Measurements from ENCODE around the gene CDCA7L. TPM values are rescaled to one million over a fixed set of nuclear protein-coding genes. Genes with fewer than 3 reads are reported as not detected.

The CDCA7L gene
- total and polyA plus RNA-seq, 11 donors, result 15.6 to 53.4 (median 34.6) TPM

DNA sequence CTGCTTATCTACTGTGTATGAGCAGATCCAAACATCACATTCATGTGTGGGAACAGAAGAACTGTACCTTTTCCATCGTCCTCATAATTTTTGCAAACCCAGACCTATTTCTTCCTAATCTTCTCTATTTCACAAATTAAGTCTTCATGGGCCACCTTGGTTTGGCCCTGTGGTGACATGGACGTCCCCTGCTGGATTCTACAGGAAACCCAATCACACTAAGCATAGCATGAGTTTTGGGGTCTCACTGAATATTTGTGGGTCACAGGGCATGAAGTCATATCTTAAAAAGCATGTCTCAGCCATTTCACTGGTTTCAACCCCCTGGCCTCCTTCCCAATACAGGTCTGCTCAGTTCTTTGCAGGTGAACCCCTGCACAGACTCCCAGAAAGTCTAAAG lies 35.8 kb upstream of the CDCA7L start:
- DNase-seq, result no peak
- 68 to 83% (median 75%) methylated on average over 2 of the region's 2 CpGs for WGBS, 4 donors
- no peak overlapping the region for H3K4me3 ChIP-seq
- ATAC-seq, result no peak
- no peaks in the 10 kb centered on the region for H3K36me3 ChIP-seq
- intact Hi-C loops (cut with DNase I), result no loop called here
- no peaks in the 10 kb centered on the region for H3K9me3 ChIP-seq
- no peaks in the 10 kb centered on the region for H3K27me3 ChIP-seq
- no peaks in the 10 kb centered on the region for H3K4me1 ChIP-seq
- no peak for TF ChIP-seq POLR2A (IDR thresholded peaks at IDR 0.05)
- TF ChIP-seq, protein P1, sequence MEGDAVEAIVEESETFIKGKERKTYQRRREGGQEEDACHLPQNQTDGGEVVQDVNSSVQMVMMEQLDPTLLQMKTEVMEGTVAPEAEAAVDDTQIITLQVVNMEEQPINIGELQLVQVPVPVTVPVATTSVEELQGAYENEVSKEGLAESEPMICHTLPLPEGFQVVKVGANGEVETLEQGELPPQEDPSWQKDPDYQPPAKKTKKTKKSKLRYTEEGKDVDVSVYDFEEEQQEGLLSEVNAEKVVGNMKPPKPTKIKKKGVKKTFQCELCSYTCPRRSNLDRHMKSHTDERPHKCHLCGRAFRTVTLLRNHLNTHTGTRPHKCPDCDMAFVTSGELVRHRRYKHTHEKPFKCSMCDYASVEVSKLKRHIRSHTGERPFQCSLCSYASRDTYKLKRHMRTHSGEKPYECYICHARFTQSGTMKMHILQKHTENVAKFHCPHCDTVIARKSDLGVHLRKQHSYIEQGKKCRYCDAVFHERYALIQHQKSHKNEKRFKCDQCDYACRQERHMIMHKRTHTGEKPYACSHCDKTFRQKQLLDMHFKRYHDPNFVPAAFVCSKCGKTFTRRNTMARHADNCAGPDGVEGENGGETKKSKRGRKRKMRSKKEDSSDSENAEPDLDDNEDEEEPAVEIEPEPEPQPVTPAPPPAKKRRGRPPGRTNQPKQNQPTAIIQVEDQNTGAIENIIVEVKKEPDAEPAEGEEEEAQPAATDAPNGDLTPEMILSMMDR (IDR thresholded peaks at IDR 0.05), result no peak
- no peak overlapping the region for H3K27ac ChIP-seq

DNA sequence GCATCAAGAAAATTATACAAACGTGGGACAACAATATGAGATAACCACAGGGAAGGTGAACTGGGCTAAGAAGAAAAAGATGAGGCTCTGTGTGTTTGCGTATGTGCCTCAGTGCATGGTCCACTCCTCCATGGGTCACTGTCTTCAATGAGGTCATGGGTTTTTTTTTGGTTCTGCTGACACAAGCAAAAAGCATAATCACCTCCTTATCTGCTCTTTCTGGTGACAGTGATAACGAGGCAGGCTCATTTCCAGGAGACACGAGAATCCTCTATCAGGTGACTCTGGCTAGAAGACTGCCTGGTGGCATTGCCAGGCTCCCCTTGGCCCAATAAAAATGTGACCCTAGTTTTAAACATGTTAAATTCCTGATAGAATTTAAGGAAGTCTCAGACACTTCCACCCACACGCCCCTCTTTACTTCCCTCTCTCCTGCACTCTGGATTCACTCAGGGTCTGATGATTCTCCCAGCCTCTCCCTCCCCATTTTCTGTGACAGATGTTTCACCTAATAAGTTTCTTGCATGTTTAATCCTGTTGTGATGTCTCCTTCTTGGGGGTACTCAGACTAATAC lies 35.3 kb upstream of the CDCA7L start:
- WGBS, 4 donors, result 35 to 43% (median 38%) methylated on average over 5 of the region's 5 CpGs
- Histone ChIP-seq H3K27me3 (no peaks in the 10 kb centered on the region), H3K36me3 (no peaks in the 10 kb centered on the region), H3K9me3 (no peaks in the 10 kb centered on the region), H3K4me1 (no peaks in the 10 kb centered on the region), H3K4me3 (no peak overlapping the region), H3K27ac (no peak overlapping the region)
- DNase-seq (no peak), ATAC-seq (peak in 1 of 4 donors; percentile 22)
- TF ChIP-seq, protein P1 (IDR thresholded peaks at IDR 0.05), result no peak
- TF ChIP-seq POLR2A (IDR thresholded peaks at IDR 0.05), result no peak
- intact Hi-C loops (cut with DNase I), result no loop called here

- H3K36me3 ChIP-seq, result no peaks in the 10 kb centered on the region
- H3K27me3 ChIP-seq, result no peaks in the 10 kb centered on the region
- peaks cover 0 to 6% (median 0%) of the 10 kb centered on the region in 12 donors for H3K4me1 ChIP-seq
- TF ChIP-seq, protein P1 (IDR thresholded peaks at IDR 0.05), result no peak
- no peak for TF ChIP-seq POLR2A (IDR thresholded peaks at IDR 0.05)
- 75 to 95% (median 78%) methylated on average over 4 to 5 of the region's 5 CpGs for WGBS, 4 donors
- H3K27ac ChIP-seq, result no peak overlapping the region
- ATAC-seq, result no peak
- no peak for DNase-seq
- H3K9me3 ChIP-seq, result no peaks in the 10 kb centered on the region
- no peak overlapping the region for H3K4me3 ChIP-seq
- intact Hi-C loops (cut with DNase I), result no loop called here
Measured at GRCh38 chr7:21972397-21972784, 26.7 kb upstream of the CDCA7L start.

GRCh38 chr7:21971780-21972396 lies 26.2 kb upstream of the CDCA7L start:
- intact Hi-C loops (cut with DNase I), result no loop called here
- no peaks in the 10 kb centered on the region for H3K9me3 ChIP-seq
- 67 to 78% (median 73%) methylated on average over 6 of the region's 6 CpGs for WGBS, 4 donors
- TF ChIP-seq, protein P1 (IDR thresholded peaks at IDR 0.05), result no peak
- TF ChIP-seq POLR2A (IDR thresholded peaks at IDR 0.05), result no peak
- ATAC-seq (no peak), DNase-seq (no peak)
- H3K4me1 ChIP-seq, result peaks cover 0 to 8% (median 0%) of the 10 kb centered on the region in 12 donors
- no peaks in the 10 kb centered on the region for H3K36me3 ChIP-seq
- no peak overlapping the region for H3K4me3 ChIP-seq
- no peaks in the 10 kb centered on the region for H3K27me3 ChIP-seq
- H3K27ac ChIP-seq, result no peak overlapping the region
